SK-N-SH (cell line): ENCODE measurements around the gene UGT1A7. TPM values are rescaled to one million over a fixed set of nuclear protein-coding genes. Genes with fewer than 3 reads are reported as not detected.

Experiments
- CTCF ChIA-PET: fragments of 300-600, 350-600 bp; formaldehyde crosslinking; extraction: SDS; loops from one replicate; lab custom pipeline; 2021; lab: Yijun Ruan, JAX
- POLR2A ChIA-PET: fragments of 350-600 bp; sonication (Branson Sonifier 250); formaldehyde crosslinking; extraction: SDS; loops from one replicate; lab custom pipeline; 2020; ENCODE audit warnings: antibody characterized with exemption, inconsistent platforms; lab: Yijun Ruan, JAX
- DNase-seq: peaks from one replicate; pipeline ENCODE4 v3.0.0; 2012
- H2AFZ ChIP-seq: fragments of 200-600 bp; sonication (generic); 2 replicates; pipeline ENCODE4 v1.8.1; 2016; ENCODE audit warnings: antibody characterized with exemption, mild to moderate bottlenecking, low read depth
- H3F3A ChIP-seq: fragments of 200-600 bp; sonication (generic); replicated peaks from 2 replicates; pipeline ENCODE3; 2016; ENCODE audit warnings: antibody characterized with exemption, mild to moderate bottlenecking; ENCODE audit not compliant: insufficient read depth
- H3K27ac ChIP-seq, 2 experiments: fragments of 200-500 bp in 1 of 2; fragments of 200-600 bp in 1 of 2; sonication (Bioruptor generic) in 1 of 2; sonication (generic), shearing (Covaris generic) in 1 of 2; 2 replicates each; pipeline versions ENCODE4 v1.5.1 to v1.6.1; 2014 to 2016; ENCODE audit warnings: low read depth in 2 of 2, inconsistent platforms in 1 of 2, low read length in 1 of 2, mild to moderate bottlenecking in 1 of 2, mixed read lengths in 1 of 2
- H3K27me3 ChIP-seq: fragments of 200-600 bp; sonication (generic), shearing (Covaris generic); 2 replicates; pipeline ENCODE4 v1.6.1; 2016; ENCODE audit warnings: mixed run types; ENCODE audit not compliant: insufficient read depth
- H3K36me3 ChIP-seq, 2 experiments: fragments of 200-500 bp in 1 of 2; fragments of 200-600 bp in 1 of 2; sonication (Bioruptor generic) in 1 of 2; sonication (generic) in 1 of 2; replicated peaks in 1 of 2; 2 replicates each; pipeline versions ENCODE3 to v1.5.1; 2014 to 2016; ENCODE audit warnings: low read length in 1 of 2, mild to moderate bottlenecking in 1 of 2; ENCODE audit not compliant: insufficient read depth in 2 of 2, control insufficient read depth in 1 of 2
- H3K4me1 ChIP-seq, 2 experiments: fragments of 200-500 bp in 1 of 2; fragments of 200-600 bp in 1 of 2; sonication (Bioruptor generic) in 1 of 2; sonication (generic), shearing (Covaris generic) in 1 of 2; 2 replicates each; pipeline versions ENCODE4 v1.5.1 to v1.6.1; 2014 to 2016; ENCODE audit warnings: low read depth in 1 of 2, low read length in 1 of 2, mixed run types in 1 of 2; ENCODE audit not compliant: insufficient read depth in 2 of 2, control insufficient read depth in 1 of 2
- H3K4me2 ChIP-seq: fragments of 200-600 bp; sonication (generic), shearing (Covaris generic); 2 replicates; pipeline ENCODE4 v1.6.1; 2017; ENCODE audit warnings: mixed run types
- H3K4me3 ChIP-seq, 2 experiments: fragments of 200-500 bp in 1 of 2; fragments of 200-600 bp in 1 of 2; sonication (Bioruptor generic) in 1 of 2; sonication (generic), shearing (Covaris generic) in 1 of 2; 2 replicates each; pipeline versions ENCODE4 v1.5.1 to v1.8.1; 2014 to 2016; ENCODE audit warnings: low read depth in 2 of 2, inconsistent platforms in 1 of 2, low read length in 1 of 2, mild to moderate bottlenecking in 1 of 2, mixed read lengths in 1 of 2, moderate library complexity in 1 of 2
- H3K79me2 ChIP-seq: fragments of 200-600 bp; sonication (generic); 2 replicates; pipeline ENCODE4 v1.8.1; 2017; ENCODE audit warnings: mild to moderate bottlenecking; ENCODE audit not compliant: insufficient read depth
- H3K9ac ChIP-seq: fragments of 200-600 bp; sonication (generic); 2 replicates; pipeline ENCODE4 v1.6.1; 2017; ENCODE audit warnings: mixed run types
- H3K9me2 ChIP-seq: fragments of 200-600 bp; sonication (generic); 2 replicates; pipeline ENCODE4 v1.6.1; 2017; ENCODE audit warnings: mixed run types
- H3K9me3 ChIP-seq: fragments of 200-600 bp; sonication (generic); 2 replicates; pipeline ENCODE4 v1.6.1; 2017; ENCODE audit warnings: mixed run types, mild to moderate bottlenecking, moderate library complexity
- H4K20me1 ChIP-seq: fragments of 200-600 bp; sonication (generic); 2 replicates; pipeline ENCODE4 v1.6.1; 2017; ENCODE audit warnings: mild to moderate bottlenecking, mixed run types; ENCODE audit not compliant: insufficient read depth
- CHD2 ChIP-seq: fragments of 150-350 bp; IDR thresholded peaks from 2 replicates; pipeline ENCODE4 v1.6.1; 2018; ENCODE audit warnings: low read length; ENCODE audit not compliant: partially characterized antibody
- ELF1 ChIP-seq: IDR thresholded peaks from 2 replicates; pipeline ENCODE4 v1.4.0; 2012
- EP300 ChIP-seq, 2 experiments: IDR thresholded peaks; 2 replicates each; pipeline versions ENCODE4 v1.4.0 to v1.6.1; 2012; ENCODE audit warnings: borderline replicate concordance in 1 of 2, low read depth in 1 of 2, low read length in 1 of 2
- EZH2phosphoT487 ChIP-seq: fragments of 200-600 bp; sonication (generic); IDR thresholded peaks from 2 replicates; pipeline ENCODE4 v1.6.1; 2017; ENCODE audit warnings: low read depth, mixed run types, mild to moderate bottlenecking, antibody characterized with exemption, moderate library complexity, borderline replicate concordance
- FOSL2 ChIP-seq: IDR thresholded peaks from 2 replicates; pipeline ENCODE4 v1.4.0; 2012; ENCODE audit warnings: low read depth, mild to moderate bottlenecking, moderate library complexity, borderline replicate concordance
- FOXJ3 ChIP-seq: sonication (generic); formaldehyde crosslinking; IDR thresholded peaks from 2 replicates; pipeline ENCODE4 v1.5.1; 2020; ENCODE audit warnings: mild to moderate bottlenecking, missing genetic modification reagents
- GATA2 ChIP-seq: sonication (generic); formaldehyde crosslinking; IDR thresholded peaks from 2 replicates; pipeline ENCODE4 v1.5.0; 2020; ENCODE audit warnings: mild to moderate bottlenecking, missing genetic modification reagents
- JUND ChIP-seq: IDR thresholded peaks from 2 replicates; pipeline ENCODE4 v1.4.0; 2012
- MXI1 ChIP-seq: IDR thresholded peaks from 2 replicates; pipeline ENCODE4 v1.6.1; 2012; ENCODE audit warnings: mild to moderate bottlenecking, low read depth, low read length, improper control_type of control experiment
- NFIC ChIP-seq: IDR thresholded peaks from 2 replicates; pipeline ENCODE4 v1.4.0; 2012; ENCODE audit warnings: borderline replicate concordance
- NRF1 ChIP-seq: IDR thresholded peaks from 2 replicates; pipeline ENCODE4 v1.6.1; 2012; ENCODE audit warnings: low read depth, mild to moderate bottlenecking, low read length
- RAD21 ChIP-seq: IDR thresholded peaks from 2 replicates; pipeline ENCODE4 v1.6.1; 2012; ENCODE audit warnings: mild to moderate bottlenecking, low read length
- RCOR1 ChIP-seq: fragments of 150-350 bp; IDR thresholded peaks from 2 replicates; pipeline ENCODE4 v1.6.1; 2017; ENCODE audit warnings: antibody characterized with exemption, low read length
- RFX5 ChIP-seq: IDR thresholded peaks from 2 replicates; pipeline ENCODE4 v1.6.1; 2012; ENCODE audit warnings: mild to moderate bottlenecking, improper control_type of control experiment, low read length
- TEAD4 ChIP-seq: IDR thresholded peaks from 2 replicates; pipeline ENCODE4 v1.4.0; 2012; ENCODE audit warnings: mild to moderate bottlenecking, borderline replicate concordance; ENCODE audit not compliant: insufficient read depth
- WGBS: methylation state at CpG from one replicate; pipeline ENCODE4 v1.1.6; 2017; ENCODE audit warnings: low lambda C conversion rate; 5-methylcytosine and 5-hydroxymethylcytosine counted together
- polyA plus RNA-seq, 3 experiments: library from polyadenylated mRNA; depleted of rRNA; stranded (reverse); fragments of >200 nt; gene quantifications; 2 replicates each; pipeline ENCODE4 v1.2.3, GENCODE V29; 2012
- TF ChIP-seq, protein P1 (sequence below): IDR thresholded peaks from 2 replicates; pipeline ENCODE4; 2012
- TF ChIP-seq, protein P2 (sequence below): IDR thresholded peaks from 2 replicates; pipeline ENCODE4 v1.4.0; 2012; ENCODE audit warnings: low read depth, borderline replicate concordance
- TF ChIP-seq, protein P3 (sequence below): IDR thresholded peaks from 2 replicates; pipeline ENCODE4 v1.4.0; 2012; ENCODE audit warnings: low read depth
- TF ChIP-seq, protein P4 (sequence below): fragments of 150-350 bp; IDR thresholded peaks from 2 replicates; pipeline ENCODE4 v1.6.1; 2017; ENCODE audit warnings: antibody characterized with exemption, low read length, low read depth, borderline replicate concordance

The UGT1A7 gene
- polyA plus RNA-seq, 1 of the 3 experiments (the other 2 are of a cell fraction): not detected

DNA sequence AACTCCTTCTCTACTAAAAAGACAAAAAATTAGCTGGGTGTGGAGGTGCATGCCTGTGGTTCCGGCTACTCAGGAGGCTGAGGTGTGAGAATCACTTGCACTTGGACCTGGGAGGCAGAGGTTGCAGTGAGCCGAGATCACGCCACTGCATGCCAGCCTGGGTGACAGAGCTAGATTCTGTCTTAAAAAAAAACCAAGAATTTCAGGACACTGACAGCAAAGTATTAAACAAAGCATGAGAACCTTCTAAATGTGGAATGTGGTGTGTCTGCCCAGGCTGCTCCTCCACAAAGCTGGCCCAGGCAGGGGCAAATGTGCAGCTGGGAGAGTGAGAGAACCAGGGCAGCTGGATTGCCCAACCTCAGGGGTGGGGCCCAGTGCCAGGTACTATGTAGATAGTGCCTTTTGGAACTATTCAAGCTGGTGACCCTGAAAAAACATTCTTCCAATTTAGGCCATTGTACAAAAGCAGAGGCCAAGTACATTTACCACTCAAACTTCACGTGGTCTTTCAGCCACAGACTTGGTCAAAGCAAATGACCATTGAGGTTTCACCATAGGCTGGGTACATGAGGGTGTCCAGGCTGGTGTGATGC, 24.3 kb downstream of the UGT1A7 start:
- H3K27me3 ChIP-seq: no peaks in the 10 kb centered on the region
- H3K9me2 ChIP-seq: no peaks in the 10 kb centered on the region
- H3K9me3 ChIP-seq: no peaks in the 10 kb centered on the region
- CTCF ChIA-PET: no interaction called here
- no peaks in the 10 kb centered on the region for H3K79me2 ChIP-seq
- H3K4me1 ChIP-seq: peaks cover 0 to 18% of the 10 kb centered on the region in 2 experiments; a peak in 1 of 4 replicates
- WGBS: 60% methylated on average over 4 of the region's 4 CpGs
- TF ChIP-seq, protein P1, sequence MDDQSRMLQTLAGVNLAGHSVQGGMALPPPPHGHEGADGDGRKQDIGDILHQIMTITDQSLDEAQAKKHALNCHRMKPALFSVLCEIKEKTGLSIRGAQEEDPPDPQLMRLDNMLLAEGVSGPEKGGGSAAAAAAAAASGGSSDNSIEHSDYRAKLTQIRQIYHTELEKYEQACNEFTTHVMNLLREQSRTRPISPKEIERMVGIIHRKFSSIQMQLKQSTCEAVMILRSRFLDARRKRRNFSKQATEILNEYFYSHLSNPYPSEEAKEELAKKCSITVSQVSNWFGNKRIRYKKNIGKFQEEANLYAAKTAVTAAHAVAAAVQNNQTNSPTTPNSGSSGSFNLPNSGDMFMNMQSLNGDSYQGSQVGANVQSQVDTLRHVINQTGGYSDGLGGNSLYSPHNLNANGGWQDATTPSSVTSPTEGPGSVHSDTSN: no peak
- TF ChIP-seq ELF1: no peak
- no peak for TF ChIP-seq CHD2
- no peak for TF ChIP-seq RAD21
- TF ChIP-seq, protein P2, sequence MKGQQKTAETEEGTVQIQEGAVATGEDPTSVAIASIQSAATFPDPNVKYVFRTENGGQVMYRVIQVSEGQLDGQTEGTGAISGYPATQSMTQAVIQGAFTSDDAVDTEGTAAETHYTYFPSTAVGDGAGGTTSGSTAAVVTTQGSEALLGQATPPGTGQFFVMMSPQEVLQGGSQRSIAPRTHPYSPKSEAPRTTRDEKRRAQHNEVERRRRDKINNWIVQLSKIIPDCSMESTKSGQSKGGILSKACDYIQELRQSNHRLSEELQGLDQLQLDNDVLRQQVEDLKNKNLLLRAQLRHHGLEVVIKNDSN: no peak
- TF ChIP-seq, protein P3, sequence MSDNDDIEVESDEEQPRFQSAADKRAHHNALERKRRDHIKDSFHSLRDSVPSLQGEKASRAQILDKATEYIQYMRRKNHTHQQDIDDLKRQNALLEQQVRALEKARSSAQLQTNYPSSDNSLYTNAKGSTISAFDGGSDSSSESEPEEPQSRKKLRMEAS: no peak
- TF ChIP-seq NRF1: no peak
- TF ChIP-seq, protein P4, sequence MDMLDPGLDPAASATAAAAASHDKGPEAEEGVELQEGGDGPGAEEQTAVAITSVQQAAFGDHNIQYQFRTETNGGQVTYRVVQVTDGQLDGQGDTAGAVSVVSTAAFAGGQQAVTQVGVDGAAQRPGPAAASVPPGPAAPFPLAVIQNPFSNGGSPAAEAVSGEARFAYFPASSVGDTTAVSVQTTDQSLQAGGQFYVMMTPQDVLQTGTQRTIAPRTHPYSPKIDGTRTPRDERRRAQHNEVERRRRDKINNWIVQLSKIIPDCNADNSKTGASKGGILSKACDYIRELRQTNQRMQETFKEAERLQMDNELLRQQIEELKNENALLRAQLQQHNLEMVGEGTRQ: no peak
- POLR2A ChIA-PET: no interaction called here
- DNase-seq: no peak
- no peak overlapping the region for H3K4me2 ChIP-seq
- no peak overlapping the region for H3K4me3 ChIP-seq
- H3K36me3 ChIP-seq: no peaks in the 10 kb centered on the region
- peaks cover 2% of the 10 kb centered on the region for H3F3A ChIP-seq
- no peak overlapping the region for H2AFZ ChIP-seq
- H3K9ac ChIP-seq: no peak overlapping the region
- no peak overlapping the region for H3K27ac ChIP-seq
- no peaks in the 10 kb centered on the region for H4K20me1 ChIP-seq

DNA sequence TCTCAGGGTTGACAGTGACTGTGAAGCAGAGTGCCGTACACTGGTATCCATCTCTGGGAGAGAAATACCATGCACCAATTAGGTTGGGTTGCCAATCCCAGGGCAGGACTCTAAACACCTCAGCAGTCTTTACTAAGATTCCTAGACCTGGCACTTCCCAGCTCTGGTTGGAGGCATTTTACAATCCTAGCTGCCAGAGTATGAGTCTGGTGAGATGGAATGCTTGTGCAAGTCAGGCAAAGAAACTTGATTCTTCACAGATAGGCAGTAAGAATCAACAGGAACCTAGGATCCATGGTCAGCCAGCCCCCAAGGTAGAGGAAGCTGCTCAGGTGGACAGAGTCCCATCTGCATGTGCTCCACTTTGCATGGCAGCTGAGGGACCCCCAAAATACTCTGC, 25.0 kb downstream of the UGT1A7 start:
- ChIA-PET CTCF (no interaction called here), POLR2A (no interaction called here)
- H3K9me3 ChIP-seq: no peaks in the 10 kb centered on the region
- H3K4me1 ChIP-seq: peaks cover 0 to 18% of the 10 kb centered on the region in 2 experiments; a peak in 2 of 4 replicates
- no peak overlapping the region; the same call in 1 of the 2 replicates for H3K4me2 ChIP-seq
- no peak for DNase-seq
- no peaks in the 10 kb centered on the region for H3K9me2 ChIP-seq
- no peaks in the 10 kb centered on the region for H3K27me3 ChIP-seq
- peaks cover 2% of the 10 kb centered on the region for H3F3A ChIP-seq
- H2AFZ ChIP-seq: no peak overlapping the region
- H3K4me3 ChIP-seq: no peak overlapping the region
- H3K79me2 ChIP-seq: no peaks in the 10 kb centered on the region
- no peaks in the 10 kb centered on the region for H3K36me3 ChIP-seq
- no peak overlapping the region for H3K9ac ChIP-seq
- no peaks in the 10 kb centered on the region for H4K20me1 ChIP-seq
- no peak overlapping the region for H3K27ac ChIP-seq
- WGBS: 33% methylated on average over 1 of the region's 1 CpG
- no peak for TF ChIP-seq CHD2
- no peak for TF ChIP-seq NRF1
- no peak for TF ChIP-seq FOXJ3 (CRISPR knock-in tag)
- TF ChIP-seq, protein P2: no peak
- no peak for TF ChIP-seq MXI1
- no peak for TF ChIP-seq NFIC
- TF ChIP-seq GATA2 (CRISPR knock-in tag): no peak
- no peak for TF ChIP-seq RCOR1
- no peak for TF ChIP-seq TEAD4
- TF ChIP-seq, protein P4: no peak
- no peak for TF ChIP-seq RFX5
- TF ChIP-seq EP300 (IDR thresholded peaks at IDR 0.05; ENCODE audit: borderline replicate concordance in 1 of 2, low read depth in 1 of 2, low read length in 1 of 2): no peak; a peak in 1 of 4 replicates
- TF ChIP-seq JUND: no peak
- no peak for TF ChIP-seq FOSL2
- no peak for TF ChIP-seq EZH2phosphoT487
